MCF 10A (cell line): ENCODE data around the gene CLEC16A. TPM values are rescaled to one million over a fixed set of nuclear protein-coding genes. Genes with fewer than 3 reads are reported as not detected.
"Not testable (repeated sequence)": the region's sequence is repeated elsewhere in the genome, so short reads cannot be mapped to it uniquely, and the experiment has no call there.

ENCODE experiments used
- BruUV-seq: library from RNA; stranded (reverse); fragments of 400-500 nt; replicated peaks from 2 replicates; lab custom pipeline; 2021; lab: Mats Ljungman, UMichigan
- CTCF ChIA-PET: fragments of 300-600 bp; sonication (Branson Sonifier 250); formaldehyde crosslinking; extraction: SDS; loops from one replicate; lab custom pipeline; 2021; ENCODE audit warnings: antibody characterized with exemption, inconsistent platforms; lab: Yijun Ruan, JAX
- POLR2A ChIA-PET: fragments of 300-600, 350-650 bp; sonication (Branson Sonifier 250); formaldehyde crosslinking; extraction: SDS; loops from one replicate; lab custom pipeline; 2020; ENCODE audit warnings: antibody characterized with exemption, inconsistent platforms; lab: Yijun Ruan, JAX
- DNase-seq: peaks from one replicate; pipeline ENCODE4 v3.0.0-alpha.2; 2018; ENCODE audit not compliant: unreplicated experiment
- H3K27ac Mint-ChIP-seq: one replicate; pipeline ENCODE4 v1.8.0; 2022; ENCODE audit warnings: mild to moderate bottlenecking, low read depth, mixed read lengths; ENCODE audit not compliant: unreplicated experiment
- H3K27me3 Mint-ChIP-seq: one replicate; pipeline ENCODE4 v1.8.0; 2022; ENCODE audit warnings: mixed read lengths; ENCODE audit not compliant: insufficient read depth, unreplicated experiment
- H3K36me3 Mint-ChIP-seq: one replicate; pipeline ENCODE4 v1.8.0; 2022; ENCODE audit warnings: mild to moderate bottlenecking, moderate library complexity, mixed read lengths; ENCODE audit not compliant: insufficient read depth, unreplicated experiment
- H3K4me1 Mint-ChIP-seq: one replicate; pipeline ENCODE4 v1.8.0; 2022; ENCODE audit warnings: mixed read lengths; ENCODE audit not compliant: insufficient read depth, unreplicated experiment
- H3K4me3 Mint-ChIP-seq: one replicate; pipeline ENCODE4 v1.8.0; 2022; ENCODE audit warnings: mild to moderate bottlenecking, moderate library complexity, mixed read lengths; ENCODE audit not compliant: unreplicated experiment
- H3K9me3 Mint-ChIP-seq: one replicate; pipeline ENCODE4 v1.8.0; 2022; ENCODE audit warnings: mixed read lengths; ENCODE audit not compliant: unreplicated experiment
- CTCF ChIP-seq: fragments of 200-600 bp; IDR thresholded peaks from one replicate; pipeline ENCODE4 v1.8.0; 2022; ENCODE audit warnings: antibody characterized with exemption, mild to moderate bottlenecking; ENCODE audit not compliant: unreplicated experiment
- intact Hi-C: fragments of 100-400 bp; cut with micrococcal nuclease; formaldehyde crosslinking; loops from 2 replicates; pipeline ENCODE4 v1.14.1; 2022
- total RNA-seq: library from RNA; stranded (reverse); gene quantifications from 2 replicates; pipeline ENCODE4 v1.2.3, GENCODE V29; 2022

Gene CLEC16A
- total RNA-seq, 1 experiment from 2014 or later = 32.4 TPM

DNA sequence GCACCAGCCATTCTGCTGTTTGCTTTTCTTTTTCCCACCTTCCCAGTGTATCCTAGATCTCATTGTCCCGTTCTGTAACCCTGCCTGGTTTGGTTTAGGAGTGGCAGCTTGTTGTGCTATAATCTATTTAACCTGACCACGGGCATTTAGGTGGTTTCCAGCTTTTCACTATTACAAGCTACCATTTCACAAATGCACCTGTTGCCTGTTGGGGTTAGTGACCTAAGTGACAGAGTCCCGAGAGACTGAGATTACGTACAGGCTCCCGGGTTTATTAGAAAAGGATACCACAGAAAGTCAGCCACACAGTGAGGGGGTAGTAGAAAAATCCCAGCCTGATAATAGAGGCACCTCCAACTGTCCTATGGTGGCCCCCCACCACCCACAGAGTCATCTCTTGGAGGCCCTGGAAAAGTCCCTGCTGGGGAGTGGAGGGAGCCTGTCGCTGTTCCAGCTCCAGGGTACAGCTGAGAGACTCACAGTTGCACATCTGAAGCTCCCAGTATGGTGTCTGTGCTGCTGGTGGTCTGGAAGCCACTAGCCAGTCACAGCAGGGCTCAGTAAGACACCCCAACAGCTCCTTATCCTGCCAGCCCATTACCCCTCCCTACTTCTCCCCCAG is 21.2 kb downstream of the CLEC16A start:
- Mint-ChIP-seq H3K36me3 (peaks cover 34% of the 10 kb centered on the region), H3K27me3 (no peaks in the 10 kb centered on the region), H3K9me3 (no peaks in the 10 kb centered on the region), H3K27ac (peak overlapping the region; percentile 17), H3K4me1 (peaks cover 18% of the 10 kb centered on the region), H3K4me3 (no peak overlapping the region)
- no TSS peak for BruUV-seq
- ChIA-PET CTCF (interaction anchor here (0.5 to 21.5 kb wide), 9 partner anchors 14 to 1855 kb away, joined by 3 to 342 read pairs (median 6); partner anchors contain the start of gene SOCS1), POLR2A (interaction anchor here (2.8 kb wide), 1 partner anchor 291 kb away, joined by 21 read pairs; the partner anchor contains the start of gene SOCS1)
- no peak for DNase-seq
- intact Hi-C loops = no loop called here
- no peak for TF ChIP-seq CTCF

GRCh38 chr16:10966129-10966528 is 21.8 kb downstream of the CLEC16A start:
- no TSS peak for BruUV-seq
- Mint-ChIP-seq H3K9me3 (no peaks in the 10 kb centered on the region), H3K27me3 (no peaks in the 10 kb centered on the region), H3K36me3 (peaks cover 40% of the 10 kb centered on the region), H3K4me3 (no peak overlapping the region), H3K4me1 (peaks cover 12% of the 10 kb centered on the region), H3K27ac (peak overlapping the region; percentile 17)
- CTCF ChIA-PET = interaction anchor here (0.6 to 21.5 kb wide), 5 partner anchors 10 to 879 kb away, joined by 3 to 342 read pairs (median 15); partner anchors contain the start of gene SOCS1
- POLR2A ChIA-PET = no interaction called here
- no peak for DNase-seq
- no peak for TF ChIP-seq CTCF
- intact Hi-C loops = no loop called here

- Mint-ChIP-seq H3K27ac (peak overlapping the region; percentile 17), H3K36me3 (peaks cover 41% of the 10 kb centered on the region)
- CTCF ChIA-PET = interaction anchor here (0.6 to 21.5 kb wide), 4 partner anchors 10 to 879 kb away, joined by 3 to 342 read pairs (median 60); partner anchors contain the start of gene SOCS1
- H3K9me3 Mint-ChIP-seq, DNase-seq, H3K27me3 Mint-ChIP-seq, H3K4me3 Mint-ChIP-seq, BruUV-seq, intact Hi-C loops, H3K4me1 Mint-ChIP-seq, POLR2A ChIA-PET: not testable (repeated sequence)
These were observed 22.2 kb downstream of the CLEC16A start for GRCh38 chr16:10966559-10966958.

DNA sequence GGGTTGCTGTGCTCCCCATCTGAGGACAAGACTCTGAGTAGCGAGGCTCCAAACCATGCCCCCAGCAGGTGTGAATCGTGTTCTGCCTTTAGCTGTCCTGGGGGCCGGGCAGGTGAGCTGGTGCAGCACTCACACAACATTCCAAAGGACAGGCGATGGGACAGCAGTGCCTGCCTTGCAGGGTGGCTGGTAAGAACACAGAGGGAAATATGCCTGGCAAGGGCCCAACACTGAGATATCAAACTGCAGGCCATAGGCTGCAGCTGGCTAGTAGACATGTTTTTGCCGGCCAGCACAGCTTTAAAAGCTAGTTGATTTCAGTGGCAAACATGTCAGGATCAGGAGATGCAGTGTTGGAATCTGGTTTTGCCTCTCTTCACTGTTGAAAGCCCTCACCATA is 23.6 kb downstream of the CLEC16A start:
- DNase-seq = no peak
- Mint-ChIP-seq H3K27me3 (no peaks in the 10 kb centered on the region), H3K4me3 (no peak overlapping the region), H3K4me1 (peaks cover 9% of the 10 kb centered on the region), H3K9me3 (no peaks in the 10 kb centered on the region), H3K27ac (no peak overlapping the region), H3K36me3 (peaks cover 38% of the 10 kb centered on the region)
- TF ChIP-seq CTCF = no peak
- CTCF ChIA-PET = interaction anchor here (0.6 to 21.5 kb wide), 9 partner anchors 14 to 747 kb away, joined by 3 to 342 read pairs (median 5); partner anchors contain the start of genes PRM2 and SOCS1
- POLR2A ChIA-PET = interaction anchor here (0.6 to 0.9 kb wide), 4 partner anchors 18 to 776 kb away, joined by 3 to 5 read pairs (median 3); no protein-coding TSS in a partner anchor
- intact Hi-C loops = no loop called here
- BruUV-seq = no TSS peak
